ENCODE measurements around the gene CCDC116.

CCDC116 gene

GRCh38 chr22:21599053-21599893, 33.3 kb upstream of the CCDC116 start:
- TF ChIP-seq CTCF (IDR thresholded peaks at IDR 0.05) = no peak

GRCh38 chr22:21602579-21602978, 30.0 kb upstream of the CCDC116 start:
- Histone ChIP-seq H3K36me3 (ENCODE audit: control insufficient read depth, insufficient read depth, low read length) (no peaks in the 10 kb centered on the region), H3K27ac (no peak overlapping the region), H3K79me2 (peaks cover 43% of the 10 kb centered on the region), H3K4me2 (ENCODE audit: low read length) (no peak overlapping the region), H3K9ac (no peak overlapping the region), H3K4me3 (ENCODE audit: low read depth, low read length) (no peak overlapping the region), H3K4me1 (no peaks in the 10 kb centered on the region), H3K9me3 (ENCODE audit: control insufficient read depth, low read length) (no peaks in the 10 kb centered on the region), H3K27me3 (ENCODE audit: control insufficient read depth, insufficient read depth, low read length) (no peaks in the 10 kb centered on the region), H2AFZ (no peak overlapping the region)
- no peak for TF ChIP-seq CTCF (IDR thresholded peaks at IDR 0.05)

More at GRCh38 chr22:21599053-21599893, 33.3 kb upstream of the CCDC116 start:
- peaks cover 34% of the 10 kb centered on the region for H3K79me2 ChIP-seq
- no peaks in the 10 kb centered on the region for H3K4me1 ChIP-seq
- no peak overlapping the region for H3K4me2 ChIP-seq (ENCODE audit: low read length)
- H3K4me3 ChIP-seq (ENCODE audit: low read depth, low read length) = no peak overlapping the region
- no peaks in the 10 kb centered on the region for H3K9me3 ChIP-seq (ENCODE audit: control insufficient read depth, low read length)
- H3K9ac ChIP-seq = no peak overlapping the region
- no peak overlapping the region for H2AFZ ChIP-seq
- no peaks in the 10 kb centered on the region for H3K27me3 ChIP-seq (ENCODE audit: control insufficient read depth, insufficient read depth, low read length)
- no peaks in the 10 kb centered on the region for H3K36me3 ChIP-seq (ENCODE audit: control insufficient read depth, insufficient read depth, low read length)
- no peak overlapping the region for H3K27ac ChIP-seq

- Histone ChIP-seq H3K4me3 (ENCODE audit: low read depth, low read length) (no peak overlapping the region), H3K27me3 (ENCODE audit: control insufficient read depth, insufficient read depth, low read length) (no peaks in the 10 kb centered on the region), H3K4me1 (no peaks in the 10 kb centered on the region), H3K9me3 (ENCODE audit: control insufficient read depth, low read length) (no peaks in the 10 kb centered on the region), H3K27ac (no peak overlapping the region), H3K4me2 (ENCODE audit: low read length) (no peak overlapping the region), H3K9ac (no peak overlapping the region), H3K36me3 (ENCODE audit: control insufficient read depth, insufficient read depth, low read length) (no peaks in the 10 kb centered on the region), H2AFZ (no peak overlapping the region), H3K79me2 (peaks cover 46% of the 10 kb centered on the region)
- TF ChIP-seq CTCF (IDR thresholded peaks at IDR 0.05) = no peak
Observed at GRCh38 chr22:21603973-21604372, 28.6 kb upstream of the CCDC116 start.

- Histone ChIP-seq H3K9me3 (ENCODE audit: control insufficient read depth, low read length) (no peaks in the 10 kb centered on the region), H3K9ac (no peak overlapping the region), H3K27ac (no peak overlapping the region), H3K79me2 (peaks cover 43% of the 10 kb centered on the region), H3K4me3 (ENCODE audit: low read depth, low read length) (no peak overlapping the region), H3K4me2 (ENCODE audit: low read length) (no peak overlapping the region), H3K36me3 (ENCODE audit: control insufficient read depth, insufficient read depth, low read length) (no peaks in the 10 kb centered on the region), H3K27me3 (ENCODE audit: control insufficient read depth, insufficient read depth, low read length) (no peaks in the 10 kb centered on the region), H3K4me1 (no peaks in the 10 kb centered on the region), H2AFZ (no peak overlapping the region)
- TF ChIP-seq CTCF (IDR thresholded peaks at IDR 0.05) = no peak
Observed at GRCh38 chr22:21605887-21606564, 26.5 kb upstream of the CCDC116 start.

Measured in parathyroid adenoma (tissue), 2 donors.